ENCODE results near the gene NCEH1. TPM values are rescaled to one million over a fixed set of nuclear protein-coding genes. Genes with fewer than 3 reads are reported as not detected.
A peak's percentile ranks its signal among the peaks of the same experiment; 100 is the strongest.

NCEH1 gene
- total and polyA plus RNA-seq, 9 of the 15 experiments (the other 6 are each of a cell fraction or from before 2014, with no cell fraction given) = 1.3 to 5.0 (median 2.8) TPM

- H3K79me2 ChIP-seq (ENCODE audit: control insufficient read depth, insufficient read depth, low read length) = peaks cover 6% of the 10 kb centered on the region; the same call in 1 of the 3 replicates
- no peaks in the 10 kb centered on the region for H3K9me1 ChIP-seq (ENCODE audit: control insufficient read depth, insufficient read depth, low read length)
- no peaks in the 10 kb centered on the region for H3K27me3 ChIP-seq (ENCODE audit: control insufficient read depth in 2 of 2, insufficient read depth in 2 of 2, low read length in 2 of 2)
- H3K9me3 ChIP-seq (replicated peaks; ENCODE audit: control insufficient read depth, insufficient read depth, low read depth, low read length) = no peaks in the 10 kb centered on the region
- H3K4me1 ChIP-seq (replicated peaks in 1 of 2; ENCODE audit: control insufficient read depth in 2 of 2, insufficient read depth in 2 of 2, low read length in 2 of 2) = peaks cover 4 to 10% of the 10 kb centered on the region in 2 experiments; a peak in 3 of 5 replicates
- H4K20me1 ChIP-seq (replicated peaks; ENCODE audit: control insufficient read depth, insufficient read depth, low read length) = no peaks in the 10 kb centered on the region
- H3K9ac ChIP-seq (ENCODE audit: insufficient read depth in 1 of 2, low read depth in 2 of 2, low read length in 2 of 2) = peak overlapping the region in 1 of 2 experiments; percentile 41; a peak in 2 of 4 replicates
- BruUV-seq (replicated peaks) = no TSS peak
- POLR2A ChIA-PET = interaction anchor here (0.6 to 1.0 kb wide), 2 partner anchors 8 to 1648 kb away, joined by 3 read pairs; no protein-coding TSS in a partner anchor
- no peaks in the 10 kb centered on the region for H3K36me3 ChIP-seq (ENCODE audit: control insufficient read depth, insufficient read depth, low read length)
- H2AFZ ChIP-seq (ENCODE audit: low read depth, low read length) = peak overlapping the region; percentile 97
- in situ Hi-C loops (cut with MboI) = no loop called here
- intact Hi-C loops (cut with micrococcal nuclease) = loop anchor here (1.0 kb wide), 1 partner anchor 38 kb away; no protein-coding TSS in a partner anchor
- CTCF ChIA-PET (ENCODE audit: low intra/inter-chr PET ratio) = no interaction called here
- WGBS (ENCODE audit: insufficient coverage, low coverage, missing lambda C conversion rate) = 33% methylated on average over 2 of the region's 2 CpGs
- peak; percentile 4 for ATAC-seq
- peak overlapping the region; percentile 82 for H3K4me2 ChIP-seq (ENCODE audit: insufficient read depth, low read length)
- H3K4me3 ChIP-seq = peak overlapping the region; percentile 62
- TF ChIP-seq SPI1 (IDR thresholded peaks at IDR 0.05; ENCODE audit: borderline replicate concordance, low read depth, low read length) (peak; percentile 31; the same call in 1 of the 2 replicates), POLR2AphosphoS2 (IDR thresholded peaks at IDR 0.05; ENCODE audit: low read length) (no peak), FOSL1 (tag; conservative IDR thresholded peaks at IDR 0.05) (peak; percentile 28; the same call in 1 of the 2 replicates)
- peak in 2 of 4 experiments; percentile 16 to 32 for DNase-seq (ENCODE audit: extremely low read depth in 1 of 4, low spot score in 3 of 4)
- H3K27ac ChIP-seq (ENCODE audit: extremely low read depth, low read depth, low read length) = peak overlapping the region; percentile 40; the same call in 2 of the 3 replicates
- FAIRE-seq = no peak
Observed at GRCh38 chr3:172711454-172711795, 558 bp upstream of the NCEH1 start.
